Transverse colon (tissue), 4 donors: ENCODE results near the gene HNRNPU. TPM values are rescaled to one million over a fixed set of nuclear protein-coding genes. Genes with fewer than 3 reads are reported as not detected.

ENCODE experiments used
- DNase-seq: peaks from one replicate; pipeline ENCODE4 v3.0.0-alpha.2; 2019
- H3K27ac ChIP-seq, 4 donors: fragments of 200-600 bp; sonication (generic); 2 replicates each; pipeline ENCODE4 v1.5.1; 2016 to 2018; ENCODE audit warnings: inconsistent platforms in 4 of 4
- H3K27me3 ChIP-seq: fragments of 200-600 bp; sonication (generic); 2 replicates; pipeline ENCODE4 v1.5.1; 2017; ENCODE audit warnings: inconsistent platforms
- H3K36me3 ChIP-seq, 4 donors: fragments of 200-600 bp; sonication (generic); 2 replicates each; pipeline ENCODE4 v1.5.1; 2017 to 2019; ENCODE audit warnings: inconsistent platforms in 4 of 4
- H3K4me1 ChIP-seq, 4 donors: fragments of 200-600 bp; sonication (generic); 2 replicates each; pipeline ENCODE4 v1.5.1; 2017 to 2020; ENCODE audit warnings: inconsistent platforms in 4 of 4
- H3K4me3 ChIP-seq, 4 donors: fragments of 200-600 bp; sonication (generic); 1 replicate in 1 of 4; 2 replicates in 3 of 4; pipeline versions ENCODE4 v1.5.1 to v1.6.1; 2017 to 2019; ENCODE audit warnings: inconsistent platforms in 4 of 4
- H3K9me3 ChIP-seq, 2 donors: fragments of 200-600 bp; sonication (generic); 2 replicates each; pipeline ENCODE4 v1.5.1; 2017 to 2019; ENCODE audit warnings: inconsistent platforms in 2 of 2
- EP300 ChIP-seq: sonication (generic); formaldehyde crosslinking; IDR thresholded peaks from one replicate; pipeline ENCODE4 v1.6.1; 2017; ENCODE audit warnings: antibody characterized with exemption, low read depth
- POLR2A ChIP-seq: fragments of 450-650 bp; IDR thresholded peaks from one replicate; pipeline ENCODE4 v1.6.1; 2016; ENCODE audit warnings: antibody characterized with exemption, mild to moderate bottlenecking, moderate library complexity
- POLR2AphosphoS5 ChIP-seq, 3 donors: sonication (generic); formaldehyde crosslinking; IDR thresholded peaks; one replicate each; pipeline ENCODE4 v1.6.1; 2016; ENCODE audit warnings: antibody characterized with exemption in 3 of 3
- WGBS, 2 donors: methylation state at CpG; one replicate each; pipeline ENCODE4 v1.1.5; 2018; ENCODE audit warnings: low coverage in 1 of 2; 5-methylcytosine and 5-hydroxymethylcytosine counted together
- in situ Hi-C, 4 donors: fragments of 200-750 bp; cut with MboI; loops; one replicate each; pipeline versions ENCODE4 v1.15.0 to v1.15.1; 2017; ENCODE audit warnings: low sequenced_read_pairs in 3 of 4, low pct_ligation_motif_present in 1 of 4, low pct_unique_long_range_greater_than_20kb in 1 of 4
- intact Hi-C: fragments of 100-400 bp; cut with DNase I; formaldehyde crosslinking; loops from one replicate; pipeline ENCODE4 v1.15.1; 2023; ENCODE audit warnings: low total_unique reads
- total RNA-seq, 4 donors: library from RNA; depleted of rRNA; stranded (reverse); fragments of >200 nt; gene quantifications; one replicate each; pipeline ENCODE4 v1.1.0, GENCODE V29; 2016
- TF ChIP-seq, protein P1 (sequence below), 5 experiments: fragments of 200-600 bp in 3 of 5; fragments of 450-650 bp in 2 of 5; sonication (generic) in 3 of 5; IDR thresholded peaks; 1 replicate in 2 of 5; 2 replicates in 3 of 5; pipeline ENCODE4 v1.5.1; 2016 to 2017; ENCODE audit warnings: antibody characterized with exemption in 5 of 5, inconsistent platforms in 3 of 5, mild to moderate bottlenecking in 2 of 5, moderate library complexity in 1 of 5

The HNRNPU gene
- 100 to 1,000 TPM; 223 to 364 (median 237) TPM for total RNA-seq

DNA sequence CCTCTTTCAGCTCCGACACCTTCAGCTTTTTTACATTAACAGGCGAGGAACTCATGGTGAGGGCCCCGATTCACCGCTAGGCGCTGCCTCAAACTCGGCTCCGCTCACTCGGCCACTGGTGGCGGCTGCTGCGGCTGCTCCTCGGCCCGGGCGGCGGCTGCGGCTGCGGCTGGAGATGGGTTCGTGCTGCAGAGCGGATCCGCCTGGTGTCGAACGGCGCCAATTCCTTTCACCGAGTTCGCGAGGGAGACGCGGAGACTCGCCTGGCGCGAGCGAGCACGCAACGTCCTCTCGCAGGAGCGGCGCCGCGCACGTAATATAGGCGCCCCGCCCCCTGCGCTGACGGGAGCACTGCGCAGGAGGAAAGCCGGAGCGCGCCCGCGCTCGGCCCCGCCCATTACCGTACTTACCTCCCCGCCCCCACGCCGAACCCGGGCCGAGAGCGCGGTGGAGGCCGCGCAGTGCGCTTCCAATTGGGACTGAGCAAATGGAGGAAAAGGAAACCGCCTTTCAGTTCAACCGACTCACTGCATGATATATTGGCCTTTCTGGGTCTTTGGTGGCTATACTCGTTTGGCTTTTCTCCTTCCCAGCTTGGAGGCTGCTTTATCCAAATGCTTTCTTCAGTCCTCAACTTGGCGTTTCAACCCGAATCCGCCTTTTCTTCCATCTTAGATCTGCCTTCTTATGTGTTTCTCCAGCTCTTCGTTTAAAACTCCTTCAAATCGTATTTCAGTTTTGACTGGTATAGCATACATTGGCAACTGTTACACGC is at the start of gene HNRNPU:
TSS of gene HNRNPU (minus strand) at position 291 of the 775 bp plus-strand sequence. CDS start at position 55, 236 bp downstream.
- Histone ChIP-seq H3K27me3 (no peaks in the 10 kb centered on the region), H3K27ac (peak within 1 kb of the TSS; percentile 100), H3K4me3 (peak within 1 kb of the TSS; percentile 93 to 100 (median 98)), H3K4me1 (peaks cover 18 to 40% (median 28%) of the 10 kb centered on the region in 4 donors), H3K36me3 (peaks cover 0 to 14% (median 5%) of the 10 kb centered on the region in 4 donors), H3K9me3 (no peaks in the 10 kb centered on the region)
- 0 to 1% methylated on average over 3 to 35 of the region's 71 CpGs for WGBS, 2 donors
- intact Hi-C loops (loop anchor here (2.0 to 5.0 kb wide), 3 partner anchors 106 to 412 kb away; partner anchors contain the start of gene ADSS2), in situ Hi-C loops (loop anchor here in 2 of 4 donors (5.0 to 10.0 kb wide), 2 partner anchors 100 to 103 kb away; a partner anchor contains a TSS)
- TF ChIP-seq POLR2A: peak; percentile 99
- peak; percentile 99 to 100 (median 100) for TF ChIP-seq POLR2AphosphoS5 (IDR thresholded peaks at IDR 0.05)
- TF ChIP-seq, protein P1, sequence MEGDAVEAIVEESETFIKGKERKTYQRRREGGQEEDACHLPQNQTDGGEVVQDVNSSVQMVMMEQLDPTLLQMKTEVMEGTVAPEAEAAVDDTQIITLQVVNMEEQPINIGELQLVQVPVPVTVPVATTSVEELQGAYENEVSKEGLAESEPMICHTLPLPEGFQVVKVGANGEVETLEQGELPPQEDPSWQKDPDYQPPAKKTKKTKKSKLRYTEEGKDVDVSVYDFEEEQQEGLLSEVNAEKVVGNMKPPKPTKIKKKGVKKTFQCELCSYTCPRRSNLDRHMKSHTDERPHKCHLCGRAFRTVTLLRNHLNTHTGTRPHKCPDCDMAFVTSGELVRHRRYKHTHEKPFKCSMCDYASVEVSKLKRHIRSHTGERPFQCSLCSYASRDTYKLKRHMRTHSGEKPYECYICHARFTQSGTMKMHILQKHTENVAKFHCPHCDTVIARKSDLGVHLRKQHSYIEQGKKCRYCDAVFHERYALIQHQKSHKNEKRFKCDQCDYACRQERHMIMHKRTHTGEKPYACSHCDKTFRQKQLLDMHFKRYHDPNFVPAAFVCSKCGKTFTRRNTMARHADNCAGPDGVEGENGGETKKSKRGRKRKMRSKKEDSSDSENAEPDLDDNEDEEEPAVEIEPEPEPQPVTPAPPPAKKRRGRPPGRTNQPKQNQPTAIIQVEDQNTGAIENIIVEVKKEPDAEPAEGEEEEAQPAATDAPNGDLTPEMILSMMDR (IDR thresholded peaks at IDR 0.05): peak; percentile 38 to 83 (median 41)
- peak; percentile 46 for TF ChIP-seq EP300
- peak; percentile 98 for DNase-seq

DNA sequence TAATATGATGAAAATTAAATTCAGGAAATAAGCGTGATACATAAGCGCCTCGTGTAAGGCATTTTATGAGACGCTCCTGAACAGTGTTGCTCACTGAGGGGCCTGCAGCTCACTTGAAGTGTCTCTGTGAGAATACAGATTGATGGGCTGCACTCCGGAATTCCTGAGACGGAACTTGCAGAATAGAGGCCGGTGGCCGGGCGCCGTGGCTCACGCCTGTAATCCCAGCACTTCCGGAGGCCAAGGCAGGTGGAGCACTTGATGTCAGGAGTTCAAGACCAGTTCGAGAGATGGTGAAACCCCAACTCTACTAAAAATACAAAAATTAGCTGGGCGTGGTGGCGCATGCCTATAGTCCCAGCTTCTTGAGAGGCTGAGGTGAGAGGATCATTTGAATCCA is 49.5 kb upstream of the HNRNPU start:
- TF ChIP-seq POLR2AphosphoS5 (IDR thresholded peaks at IDR 0.05): no peak
- TF ChIP-seq EP300: no peak
- TF ChIP-seq, protein P1 (IDR thresholded peaks at IDR 0.05): no peak
- no peak for TF ChIP-seq POLR2A
- WGBS, 2 donors: 94 to 100% methylated on average over 6 to 15 of the region's 15 CpGs
- Histone ChIP-seq H3K4me3 (no peak overlapping the region), H3K36me3 (no peaks in the 10 kb centered on the region), H3K9me3 (no peaks in the 10 kb centered on the region), H3K27ac (no peak overlapping the region), H3K27me3 (no peaks in the 10 kb centered on the region), H3K4me1 (peaks cover 0 to 1% (median 0%) of the 10 kb centered on the region in 4 donors)
- intact Hi-C loops (no loop called here), in situ Hi-C loops (no loop called here)
- no peak for DNase-seq

DNA sequence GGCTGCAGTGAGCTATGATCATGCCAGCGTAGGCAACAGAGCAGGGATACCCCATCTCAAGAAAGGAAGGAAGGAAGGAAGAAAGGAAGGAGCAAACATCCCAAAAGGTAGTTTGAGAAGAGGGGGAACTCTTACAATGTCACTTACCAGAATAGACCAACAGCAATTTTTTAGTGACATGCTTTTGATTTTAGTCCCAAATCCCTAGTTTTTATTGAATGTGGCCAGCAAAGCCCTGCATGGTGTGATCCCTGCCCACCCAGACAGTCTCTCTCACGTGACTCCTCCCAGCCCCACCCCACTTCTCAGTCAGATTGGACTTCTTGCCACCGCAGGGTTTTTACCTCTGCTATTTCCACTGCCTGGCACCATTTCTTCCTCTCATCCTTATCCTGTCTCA is 39.8 kb upstream of the HNRNPU start:
- intact Hi-C loops (no loop called here), in situ Hi-C loops (no loop called here)
- no peak for DNase-seq
- 73 to 77% methylated on average over 1 to 3 of the region's 3 CpGs for WGBS, 2 donors
- Histone ChIP-seq H3K4me3 (no peak overlapping the region), H3K36me3 (no peaks in the 10 kb centered on the region), H3K27me3 (no peaks in the 10 kb centered on the region), H3K9me3 (no peaks in the 10 kb centered on the region), H3K4me1 (no peaks in the 10 kb centered on the region), H3K27ac (no peak overlapping the region)
- TF ChIP-seq EP300 (no peak), POLR2AphosphoS5 (IDR thresholded peaks at IDR 0.05) (no peak), POLR2A (no peak)
- TF ChIP-seq, protein P1 (IDR thresholded peaks at IDR 0.05): no peak

DNA sequence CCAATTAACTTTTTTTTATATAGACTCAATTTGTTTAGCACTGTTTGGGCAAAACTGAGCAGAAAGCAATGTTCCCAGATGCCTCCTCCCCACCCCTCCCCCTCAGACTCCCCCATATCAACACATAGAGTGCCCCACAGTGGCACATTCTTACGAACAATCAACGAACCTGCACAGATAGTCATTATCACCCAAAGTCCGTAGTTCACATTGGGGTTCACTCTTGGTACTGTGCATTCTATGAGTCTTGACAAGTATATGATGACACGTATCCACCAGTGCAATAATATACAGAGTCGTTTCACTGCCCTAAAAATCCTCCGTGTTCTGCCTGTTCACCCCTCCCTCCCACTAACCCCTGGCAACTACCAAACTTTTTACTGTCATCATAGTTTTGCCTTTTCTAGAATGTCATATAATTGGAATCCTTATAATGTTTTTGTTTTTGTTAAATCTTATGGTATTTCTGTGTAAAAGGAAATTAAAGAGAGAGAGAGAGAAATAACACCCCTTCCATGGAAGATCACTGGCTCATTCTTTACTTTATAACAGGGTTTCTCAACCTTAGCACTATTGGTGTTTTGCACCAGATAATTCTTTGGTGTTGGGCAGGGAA is 37.2 kb upstream of the HNRNPU start:
- TF ChIP-seq POLR2A (no peak), EP300 (no peak), POLR2AphosphoS5 (IDR thresholded peaks at IDR 0.05) (no peak)
- TF ChIP-seq, protein P1 (IDR thresholded peaks at IDR 0.05): no peak

More for the DNA sequence above, 37.2 kb upstream of the HNRNPU start:
- Histone ChIP-seq H3K9me3 (no peaks in the 10 kb centered on the region), H3K27me3 (no peaks in the 10 kb centered on the region), H3K4me3 (no peak overlapping the region), H3K36me3 (no peaks in the 10 kb centered on the region), H3K4me1 (no peaks in the 10 kb centered on the region), H3K27ac (no peak overlapping the region)
- intact Hi-C loops (no loop called here), in situ Hi-C loops (no loop called here)
- WGBS, 2 donors: 72 to 73% methylated on average over 6 of the region's 6 CpGs
- DNase-seq: no peak
